Liver (tissue), 3 donors: ENCODE data around the gene CSMD2.

ENCODE experiments used
- CTCF ChIP-seq: fragments of 150-350 bp; IDR thresholded peaks from 2 replicates; pipeline ENCODE4 v1.5.1; 2017; ENCODE audit warnings: improper control_type of control experiment, low read depth, low read length; ENCODE audit not compliant: missing input control
- FOXA1 ChIP-seq: IDR thresholded peaks from 2 replicates; pipeline ENCODE4 v1.6.1; 2016; ENCODE audit warnings: antibody characterized with exemption
- FOXA2 ChIP-seq: IDR thresholded peaks from 2 replicates; pipeline ENCODE4 v1.6.1; 2016; ENCODE audit warnings: antibody characterized with exemption
- REST ChIP-seq: IDR thresholded peaks from 2 replicates; pipeline ENCODE4 v1.6.1; 2016; ENCODE audit warnings: antibody characterized with exemption, mild to moderate bottlenecking
- SP1 ChIP-seq: IDR thresholded peaks from 2 replicates; pipeline ENCODE4 v1.6.1; 2018; ENCODE audit warnings: antibody characterized with exemption, mild to moderate bottlenecking
- TAF1 ChIP-seq: conservative IDR thresholded peaks from 2 replicates; pipeline ENCODE4 v1.6.1; 2016; ENCODE audit warnings: antibody characterized with exemption, mild to moderate bottlenecking
- ZBTB33 ChIP-seq: IDR thresholded peaks from 2 replicates; pipeline ENCODE4 v1.6.1; 2016; ENCODE audit warnings: antibody characterized with exemption
- donor health status: healthy.
- donor health status: healthy.

- TF ChIP-seq FOXA1 (no peak), CTCF (no peak), FOXA2 (no peak), SP1 (no peak), TAF1 (no peak), REST (no peak), ZBTB33 (no peak)
These were observed 396.2 kb downstream of the CSMD2 start for GRCh38 chr1:33768821-33769220.
